HepG2 (cell line): ENCODE data around the gene GADL1. TPM values are rescaled to one million over a fixed set of nuclear protein-coding genes. Genes with fewer than 3 reads are reported as not detected.

Experiments
- EEA1 ChIP-seq: sonication (generic); formaldehyde crosslinking; IDR thresholded peaks from 2 replicates; pipeline ENCODE4 v1.5.1; 2020; ENCODE audit warnings: mild to moderate bottlenecking, missing genetic modification reagents, borderline replicate concordance
- EP300 ChIP-seq, 3 experiments: sonication (generic) in 1 of 3; formaldehyde crosslinking in 1 of 3; IDR thresholded peaks; 2 replicates each; pipeline versions ENCODE4 v1.5.1 to v1.6.1; 2011 to 2020; ENCODE audit warnings: low read depth in 2 of 3, low read length in 2 of 3, borderline replicate concordance in 1 of 3, improper control_type of control experiment in 1 of 3, mild to moderate bottlenecking in 1 of 3, missing genetic modification reagents in 1 of 3, moderate library complexity in 1 of 3
- ERF ChIP-seq: IDR thresholded peaks from 2 replicates; pipeline ENCODE4 v1.6.1; 2018; ENCODE audit warnings: missing biosample characterization, missing genetic modification reagents
- FOXO1 ChIP-seq: sonication (generic); formaldehyde crosslinking; IDR thresholded peaks from 2 replicates; pipeline ENCODE4 v1.4.0; 2020; ENCODE audit warnings: missing genetic modification reagents
- GFI1 ChIP-seq: sonication (generic); formaldehyde crosslinking; IDR thresholded peaks from 2 replicates; pipeline ENCODE4 v1.5.0; 2020; ENCODE audit warnings: missing genetic modification reagents, mild to moderate bottlenecking, borderline replicate concordance
- HOXD1 ChIP-seq: sonication (generic); formaldehyde crosslinking; IDR thresholded peaks from 2 replicates; pipeline ENCODE4 v1.5.0; 2020; ENCODE audit warnings: missing genetic modification reagents
- MAFF ChIP-seq: IDR thresholded peaks from 2 replicates; pipeline ENCODE4 v1.6.1; 2011; ENCODE audit warnings: low read depth, low read length, improper control_type of control experiment
- MTA1 ChIP-seq: sonication (generic); formaldehyde crosslinking; IDR thresholded peaks from 2 replicates; pipeline ENCODE4 v1.4.0; 2020; ENCODE audit warnings: missing genetic modification reagents, mild to moderate bottlenecking, borderline replicate concordance
- NPAS2 ChIP-seq: sonication (generic); formaldehyde crosslinking; IDR thresholded peaks from 2 replicates; pipeline ENCODE4 v1.8.0; 2022; ENCODE audit warnings: mild to moderate bottlenecking, missing genetic modification reagents, borderline replicate concordance
- RAD21 ChIP-seq: fragments of 450-650 bp; formaldehyde crosslinking; IDR thresholded peaks from 2 replicates; pipeline ENCODE4 v1.5.0; 2020; ENCODE audit warnings: mild to moderate bottlenecking
- SAP130 ChIP-seq: IDR thresholded peaks from 2 replicates; pipeline ENCODE4 v1.6.1; 2016; ENCODE audit warnings: low read depth
- SIN3B ChIP-seq: fragments of 150-350 bp; IDR thresholded peaks from 2 replicates; pipeline ENCODE4 v1.6.1; 2014; ENCODE audit warnings: low read length
- SNRNP70 ChIP-seq: fragments of 200-400 bp; formaldehyde crosslinking; IDR thresholded peaks from 2 replicates; pipeline ENCODE4 v1.6.1; 2017; ENCODE audit warnings: mild to moderate bottlenecking, low read depth, low read length, moderate library complexity
- SOX13 ChIP-seq, 3 experiments: fragments of 450-650 bp in 1 of 3; sonication (generic) in 1 of 3; formaldehyde crosslinking in 1 of 3; IDR thresholded peaks in 2 of 3; conservative IDR thresholded peaks in 1 of 3; 2 replicates each; pipeline versions ENCODE4 v1.5.0 to v1.6.1; 2016 to 2020; ENCODE audit warnings: antibody characterized with exemption in 1 of 3, mild to moderate bottlenecking in 1 of 3, missing compliant biosample characterization in 1 of 3, missing genetic modification reagents in 1 of 3, moderate library complexity in 1 of 3
- SOX5 ChIP-seq: IDR thresholded peaks from 2 replicates; pipeline ENCODE4 v1.6.1; 2016; ENCODE audit warnings: borderline replicate concordance
- TARDBP ChIP-seq: sonication (generic); formaldehyde crosslinking; IDR thresholded peaks from 2 replicates; pipeline ENCODE4 v1.8.0; 2022; ENCODE audit warnings: mild to moderate bottlenecking, missing genetic modification reagents
- TBL1XR1 ChIP-seq: fragments of 150-350 bp; IDR thresholded peaks from 2 replicates; pipeline ENCODE4 v1.6.1; 2014; ENCODE audit warnings: borderline replicate concordance, low read length; ENCODE audit not compliant: partially characterized antibody
- ZFP36L1 ChIP-seq: sonication (generic); formaldehyde crosslinking; IDR thresholded peaks from 2 replicates; pipeline ENCODE4 v1.8.0; 2022; ENCODE audit warnings: mild to moderate bottlenecking, missing genetic modification reagents, moderate library complexity
- ZNF101 ChIP-seq: sonication (generic); formaldehyde crosslinking; IDR thresholded peaks from 2 replicates; pipeline ENCODE4 v1.4.0; 2020; ENCODE audit warnings: mild to moderate bottlenecking, low read depth, missing genetic modification reagents, borderline replicate concordance
- ZNF883 ChIP-seq: sonication (generic); formaldehyde crosslinking; IDR thresholded peaks from 2 replicates; pipeline ENCODE4 v1.5.1; 2020; ENCODE audit warnings: mild to moderate bottlenecking, missing genetic modification reagents; ENCODE audit errors: not compliant biosample characterization
- ZSCAN21 ChIP-seq: sonication (generic); formaldehyde crosslinking; IDR thresholded peaks from 2 replicates; pipeline ENCODE4 v1.8.0; 2022; ENCODE audit warnings: mild to moderate bottlenecking, missing genetic modification reagents, moderate library complexity, borderline replicate concordance
- ZSCAN29 ChIP-seq: sonication (generic); formaldehyde crosslinking; conservative IDR thresholded peaks from 2 replicates; pipeline ENCODE4 v1.4.0; 2020; ENCODE audit warnings: mild to moderate bottlenecking, missing genetic modification reagents
- polyA plus RNA-seq, 8 experiments: library from polyadenylated mRNA; depleted of rRNA in 3 of 8; stranded (reverse) in 7 of 8; unstranded in 1 of 8; fragments of >200 nt; fragmentation: Illumina TruSeq in 4 of 8; extraction: Trizol in 4 of 8; gene quantifications; 2 replicates each; pipeline versions ENCODE4 v1.2.1 to v1.2.3, GENCODE V29; 2011 to 2016; ENCODE audit warnings: low read depth in 4 of 8, missing spikeins in 1 of 8, mixed read lengths in 1 of 8; ENCODE audit not compliant: insufficient read depth in 1 of 8
- total RNA-seq, 5 experiments: library from RNA; depleted of rRNA; stranded (reverse); fragments of >200 nt; fragmentation: Illumina TruSeq; extraction: Trizol; gene quantifications; 2 replicates each; pipeline ENCODE4 v1.2.3, GENCODE V29; 2016; ENCODE audit warnings: low read depth in 1 of 5
- TF ChIP-seq, protein P1 (sequence below): sonication (generic); formaldehyde crosslinking; conservative IDR thresholded peaks from 2 replicates; pipeline ENCODE4 v1.8.0; 2022; ENCODE audit warnings: low read depth, missing genetic modification reagents
- TF ChIP-seq, protein P2 (sequence below): sonication (generic); formaldehyde crosslinking; IDR thresholded peaks from 2 replicates; pipeline ENCODE4 v1.9.0; 2021; ENCODE audit warnings: missing genetic modification reagents, borderline replicate concordance

The GADL1 gene
- total and polyA plus RNA-seq, 2 of the 13 experiments (the other 11 are each of a cell fraction or from before 2014, with no cell fraction given): not detected

DNA sequence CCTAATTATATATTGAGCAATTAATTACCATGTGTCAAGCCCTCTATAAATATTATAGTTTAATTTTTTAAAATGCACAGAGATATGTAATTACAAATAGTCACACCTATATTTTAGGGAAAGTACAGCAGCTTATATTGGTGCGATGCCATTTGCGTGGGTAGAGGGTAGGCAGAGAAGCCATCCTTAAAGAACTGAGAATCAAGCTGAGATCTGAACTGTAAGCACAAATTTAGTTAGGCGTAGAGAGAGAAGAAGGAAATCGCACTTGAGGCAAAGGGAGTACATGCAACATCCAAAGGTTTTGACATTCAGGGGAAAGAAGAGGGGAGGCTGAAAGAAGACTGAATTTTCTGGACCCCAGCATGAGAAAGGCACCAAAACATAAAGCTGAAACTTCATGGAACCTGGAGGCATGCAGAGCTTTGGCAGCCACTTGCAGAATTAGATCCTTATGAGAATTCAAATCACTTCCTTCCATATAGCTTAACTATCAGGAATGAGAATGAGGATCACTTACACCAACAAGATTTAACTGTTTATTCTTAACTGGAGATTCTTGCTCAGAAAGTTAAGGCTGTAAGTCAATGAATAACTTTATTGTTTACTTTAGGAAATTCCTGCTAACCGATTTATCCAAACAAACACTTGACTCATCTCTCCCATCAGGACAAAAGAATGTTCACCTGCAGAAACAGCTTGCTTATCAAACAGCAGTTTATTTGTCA is 173.7 kb downstream of the GADL1 start (continued):
- peak; percentile 57; the same call in 1 of the 2 replicates for TF ChIP-seq GFI1 (CRISPR knock-in tag)
- peak; percentile 27; the same call in 1 of the 2 replicates for TF ChIP-seq FOXO1 (CRISPR knock-in tag)
- TF ChIP-seq ERF (CRISPR knock-in tag): peak; percentile 37; the same call in 1 of the 2 replicates
- peak in 1 of 2 experiments; percentile 89; a peak in 2 of 4 replicates for TF ChIP-seq EP300 (IDR thresholded peaks at IDR 0.05; ENCODE audit: low read depth in 2 of 2, low read length in 2 of 2)
- no peak; the same call in 1 of the 2 replicates for TF ChIP-seq EP300 (CRISPR knock-in tag; IDR thresholded peaks at IDR 0.05; ENCODE audit: borderline replicate concordance)
- TF ChIP-seq EEA1: no peak
- no peak for TF ChIP-seq ZNF883
- 0 out of 2 replicates have a peak, but pooled peaks have one; percentile 21 for TF ChIP-seq MAFF
- TF ChIP-seq SNRNP70: no peak
- TF ChIP-seq ZNF101 (CRISPR knock-in tag): no peak
- peak; percentile 65 for TF ChIP-seq SAP130 (CRISPR knock-in tag)
- no peak for TF ChIP-seq NPAS2 (CRISPR knock-in tag)
- TF ChIP-seq ZSCAN29 (CRISPR knock-in tag): no peak
- peak; percentile 56; the same call in 1 of the 2 replicates for TF ChIP-seq TARDBP (CRISPR knock-in tag)
- TF ChIP-seq TBL1XR1: no peak
- peak; percentile 95 for TF ChIP-seq SOX5 (CRISPR knock-in tag)
- no peak for TF ChIP-seq HOXD1 (CRISPR knock-in tag)
- no peak for TF ChIP-seq SIN3B
- no peak for TF ChIP-seq MTA1 (CRISPR knock-in tag)
- TF ChIP-seq, protein P1, sequence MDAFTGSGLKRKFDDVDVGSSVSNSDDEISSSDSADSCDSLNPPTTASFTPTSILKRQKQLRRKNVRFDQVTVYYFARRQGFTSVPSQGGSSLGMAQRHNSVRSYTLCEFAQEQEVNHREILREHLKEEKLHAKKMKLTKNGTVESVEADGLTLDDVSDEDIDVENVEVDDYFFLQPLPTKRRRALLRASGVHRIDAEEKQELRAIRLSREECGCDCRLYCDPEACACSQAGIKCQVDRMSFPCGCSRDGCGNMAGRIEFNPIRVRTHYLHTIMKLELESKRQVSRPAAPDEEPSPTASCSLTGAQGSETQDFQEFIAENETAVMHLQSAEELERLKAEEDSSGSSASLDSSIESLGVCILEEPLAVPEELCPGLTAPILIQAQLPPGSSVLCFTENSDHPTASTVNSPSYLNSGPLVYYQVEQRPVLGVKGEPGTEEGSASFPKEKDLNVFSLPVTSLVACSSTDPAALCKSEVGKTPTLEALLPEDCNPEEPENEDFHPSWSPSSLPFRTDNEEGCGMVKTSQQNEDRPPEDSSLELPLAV: no peak
- TF ChIP-seq RAD21 (CRISPR knock-in tag): no peak
- peak; percentile 78 for TF ChIP-seq SOX13 (IDR thresholded peaks at IDR 0.05)
- TF ChIP-seq SOX13 (CRISPR knock-in tag; conservative IDR thresholded peaks at IDR 0.05 in 1 of 2, IDR thresholded peaks at IDR 0.05 in 1 of 2): peak in 1 of 2 experiments; percentile 92; a peak in 2 of 4 replicates
- no peak for TF ChIP-seq ZSCAN21
- no peak for TF ChIP-seq ZFP36L1 (CRISPR knock-in tag)
- TF ChIP-seq, protein P2, sequence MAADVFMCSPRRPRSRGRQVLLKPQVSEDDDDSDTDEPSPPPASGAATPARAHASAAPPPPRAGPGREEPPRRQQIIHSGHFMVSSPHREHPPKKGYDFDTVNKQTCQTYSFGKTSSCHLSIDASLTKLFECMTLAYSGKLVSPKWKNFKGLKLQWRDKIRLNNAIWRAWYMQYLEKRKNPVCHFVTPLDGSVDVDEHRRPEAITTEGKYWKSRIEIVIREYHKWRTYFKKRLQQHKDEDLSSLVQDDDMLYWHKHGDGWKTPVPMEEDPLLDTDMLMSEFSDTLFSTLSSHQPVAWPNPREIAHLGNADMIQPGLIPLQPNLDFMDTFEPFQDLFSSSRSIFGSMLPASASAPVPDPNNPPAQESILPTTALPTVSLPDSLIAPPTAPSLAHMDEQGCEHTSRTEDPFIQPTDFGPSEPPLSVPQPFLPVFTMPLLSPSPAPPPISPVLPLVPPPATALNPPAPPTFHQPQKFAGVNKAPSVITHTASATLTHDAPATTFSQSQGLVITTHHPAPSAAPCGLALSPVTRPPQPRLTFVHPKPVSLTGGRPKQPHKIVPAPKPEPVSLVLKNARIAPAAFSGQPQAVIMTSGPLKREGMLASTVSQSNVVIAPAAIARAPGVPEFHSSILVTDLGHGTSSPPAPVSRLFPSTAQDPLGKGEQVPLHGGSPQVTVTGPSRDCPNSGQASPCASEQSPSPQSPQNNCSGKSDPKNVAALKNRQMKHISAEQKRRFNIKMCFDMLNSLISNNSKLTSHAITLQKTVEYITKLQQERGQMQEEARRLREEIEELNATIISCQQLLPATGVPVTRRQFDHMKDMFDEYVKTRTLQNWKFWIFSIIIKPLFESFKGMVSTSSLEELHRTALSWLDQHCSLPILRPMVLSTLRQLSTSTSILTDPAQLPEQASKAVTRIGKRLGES (CRISPR knock-in tag): no peak
